ENCODE measurements around the gene CNTNAP2. TPM values are rescaled to one million over a fixed set of nuclear protein-coding genes. Genes with fewer than 3 reads are reported as not detected.

The CNTNAP2 gene
- total RNA-seq, 4 donors from 2014 or later = 0.91 to 16.0 TPM; not detected in 2

DNA sequence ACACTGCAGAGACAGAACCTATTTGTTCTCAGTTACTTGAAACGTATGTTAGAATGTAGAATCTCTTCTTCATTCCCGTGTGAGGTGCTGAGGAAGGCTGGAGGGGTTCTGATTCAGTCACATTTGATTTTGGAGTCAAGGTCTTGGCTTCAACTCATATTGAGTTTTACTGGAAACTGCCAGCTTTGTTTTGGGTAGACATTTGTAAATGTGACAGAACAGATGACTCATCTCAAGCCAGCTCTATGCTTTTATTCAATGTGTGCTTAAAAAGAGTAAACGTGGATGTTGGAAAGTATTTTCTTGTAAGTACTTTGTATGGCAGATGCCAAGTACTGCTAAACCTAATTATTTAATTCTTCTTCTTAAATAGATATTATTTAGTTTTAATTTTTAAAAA is 1693.2 kb downstream of the CNTNAP2 start:
- no peaks in the 10 kb centered on the region for H3K27me3 ChIP-seq
- no peak for DNase-seq
- no peaks in the 10 kb centered on the region for H3K9me3 ChIP-seq
- no peaks in the 10 kb centered on the region for H3K36me3 ChIP-seq
- H3K27ac ChIP-seq = no peak overlapping the region
- TF ChIP-seq POLR2A (IDR thresholded peaks at IDR 0.05) = no peak
- H3K4me3 ChIP-seq = no peak overlapping the region
- no peaks in the 10 kb centered on the region for H3K4me1 ChIP-seq
- intact Hi-C loops (cut with DNase I; ENCODE audit: low total_unique reads) = no loop called here

DNA sequence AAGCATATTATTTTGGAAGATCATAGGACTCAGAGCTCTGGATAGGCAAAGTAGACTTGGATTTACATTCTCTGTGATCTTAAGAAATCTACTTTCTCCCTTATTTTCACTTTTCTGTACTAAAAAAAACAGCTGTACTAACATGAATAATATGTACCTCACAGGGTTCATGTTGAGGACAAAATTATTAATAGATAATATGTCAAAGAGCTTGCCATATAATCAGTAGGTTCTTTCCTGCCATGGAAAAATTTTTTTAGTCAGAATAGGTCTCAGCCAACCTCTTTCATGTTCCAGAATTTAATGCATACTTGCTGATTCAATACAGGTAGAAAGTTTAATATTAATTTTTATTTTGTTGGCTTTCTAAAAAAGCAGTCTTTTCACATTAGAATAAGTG is 1693.7 kb downstream of the CNTNAP2 start:
- Histone ChIP-seq H3K27ac (no peak overlapping the region), H3K27me3 (no peaks in the 10 kb centered on the region), H3K4me1 (no peaks in the 10 kb centered on the region), H3K36me3 (no peaks in the 10 kb centered on the region), H3K9me3 (no peaks in the 10 kb centered on the region), H3K4me3 (no peak overlapping the region)
- TF ChIP-seq, protein P1, sequence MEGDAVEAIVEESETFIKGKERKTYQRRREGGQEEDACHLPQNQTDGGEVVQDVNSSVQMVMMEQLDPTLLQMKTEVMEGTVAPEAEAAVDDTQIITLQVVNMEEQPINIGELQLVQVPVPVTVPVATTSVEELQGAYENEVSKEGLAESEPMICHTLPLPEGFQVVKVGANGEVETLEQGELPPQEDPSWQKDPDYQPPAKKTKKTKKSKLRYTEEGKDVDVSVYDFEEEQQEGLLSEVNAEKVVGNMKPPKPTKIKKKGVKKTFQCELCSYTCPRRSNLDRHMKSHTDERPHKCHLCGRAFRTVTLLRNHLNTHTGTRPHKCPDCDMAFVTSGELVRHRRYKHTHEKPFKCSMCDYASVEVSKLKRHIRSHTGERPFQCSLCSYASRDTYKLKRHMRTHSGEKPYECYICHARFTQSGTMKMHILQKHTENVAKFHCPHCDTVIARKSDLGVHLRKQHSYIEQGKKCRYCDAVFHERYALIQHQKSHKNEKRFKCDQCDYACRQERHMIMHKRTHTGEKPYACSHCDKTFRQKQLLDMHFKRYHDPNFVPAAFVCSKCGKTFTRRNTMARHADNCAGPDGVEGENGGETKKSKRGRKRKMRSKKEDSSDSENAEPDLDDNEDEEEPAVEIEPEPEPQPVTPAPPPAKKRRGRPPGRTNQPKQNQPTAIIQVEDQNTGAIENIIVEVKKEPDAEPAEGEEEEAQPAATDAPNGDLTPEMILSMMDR (IDR thresholded peaks at IDR 0.05) = no peak
- DNase-seq = no peak
- intact Hi-C loops (cut with DNase I; ENCODE audit: low total_unique reads) = no loop called here

DNA sequence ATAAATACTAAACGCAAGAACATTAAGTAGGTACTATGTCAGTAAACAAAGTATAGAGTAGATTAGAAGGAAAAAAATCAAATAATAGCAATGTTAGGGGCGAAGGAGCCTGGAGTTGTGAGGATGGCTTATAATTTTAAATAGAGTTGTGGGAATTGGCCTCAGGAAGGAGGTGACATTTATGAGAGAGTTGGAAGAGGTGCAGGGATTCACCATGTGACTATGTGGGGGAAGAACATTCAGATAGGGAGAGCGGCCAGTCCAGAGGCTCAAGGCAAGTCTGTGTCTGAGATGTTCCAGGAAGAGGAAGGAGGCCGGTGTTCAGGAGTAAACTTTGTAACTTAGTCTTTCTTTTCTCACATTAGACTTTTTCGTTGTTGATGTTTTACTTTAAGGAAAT is 1695.3 kb downstream of the CNTNAP2 start:
- no peaks in the 10 kb centered on the region for H3K36me3 ChIP-seq
- no peak for DNase-seq
- H3K9me3 ChIP-seq = no peaks in the 10 kb centered on the region
- no peak overlapping the region for H3K27ac ChIP-seq
- no peaks in the 10 kb centered on the region for H3K4me1 ChIP-seq
- intact Hi-C loops (cut with DNase I; ENCODE audit: low total_unique reads) = no loop called here
- H3K4me3 ChIP-seq = no peak overlapping the region
- H3K27me3 ChIP-seq = no peaks in the 10 kb centered on the region
- TF ChIP-seq, protein P1 (IDR thresholded peaks at IDR 0.05) = no peak
- no peak for TF ChIP-seq POLR2A (IDR thresholded peaks at IDR 0.05)

GRCh38 chr7:147813316-147813715 is 1696.7 kb downstream of the CNTNAP2 start:
- H3K27me3 ChIP-seq = no peaks in the 10 kb centered on the region
- H3K9me3 ChIP-seq = no peaks in the 10 kb centered on the region
- no peak overlapping the region for H3K4me3 ChIP-seq
- H3K4me1 ChIP-seq = no peaks in the 10 kb centered on the region
- DNase-seq = no peak
- intact Hi-C loops (cut with DNase I; ENCODE audit: low total_unique reads) = no loop called here
- TF ChIP-seq, protein P1 (IDR thresholded peaks at IDR 0.05) = no peak
- no peak for TF ChIP-seq POLR2A (IDR thresholded peaks at IDR 0.05)
- no peak overlapping the region for H3K27ac ChIP-seq
- no peaks in the 10 kb centered on the region for H3K36me3 ChIP-seq

GRCh38 chr7:147818317-147818716 is 1701.7 kb downstream of the CNTNAP2 start:
- Histone ChIP-seq H3K4me1 (no peaks in the 10 kb centered on the region), H3K4me3 (no peak overlapping the region), H3K27me3 (no peaks in the 10 kb centered on the region), H3K27ac (no peak overlapping the region), H3K9me3 (no peaks in the 10 kb centered on the region), H3K36me3 (no peaks in the 10 kb centered on the region)
- intact Hi-C loops (cut with DNase I; ENCODE audit: low total_unique reads) = no loop called here
- TF ChIP-seq, protein P1 (IDR thresholded peaks at IDR 0.05) = no peak
- no peak for TF ChIP-seq POLR2A (IDR thresholded peaks at IDR 0.05)
- no peak for DNase-seq

- no peak for DNase-seq
- no peak for TF ChIP-seq POLR2A (IDR thresholded peaks at IDR 0.05)
- TF ChIP-seq, protein P1 (IDR thresholded peaks at IDR 0.05) = no peak
- no peak overlapping the region for H3K4me3 ChIP-seq
- H3K36me3 ChIP-seq = no peaks in the 10 kb centered on the region
- no peaks in the 10 kb centered on the region for H3K4me1 ChIP-seq
- H3K27me3 ChIP-seq = no peaks in the 10 kb centered on the region
- no peaks in the 10 kb centered on the region for H3K9me3 ChIP-seq
- intact Hi-C loops (cut with DNase I; ENCODE audit: low total_unique reads) = no loop called here
- no peak overlapping the region for H3K27ac ChIP-seq
These were observed 1708.1 kb downstream of the CNTNAP2 start for GRCh38 chr7:147824671-147825070.

Measured in uterus (tissue), 4 donors.